ENCODE measurements around the gene SMLR1.

GRCh38 chr6:130826442-130827246 lies 562 bp upstream of the SMLR1 start:
- TF ChIP-seq TAF1 (IDR thresholded peaks at IDR 0.05; ENCODE audit: borderline replicate concordance, low read depth, low read length) (no peak), EP300 (IDR thresholded peaks at IDR 0.05; ENCODE audit: borderline replicate concordance in 1 of 2, control insufficient read depth in 1 of 2, low read depth in 2 of 2, low read length in 2 of 2) (no peak), USF1 (IDR thresholded peaks at IDR 0.05; ENCODE audit: borderline replicate concordance, extremely low read length, insufficient read depth, low read depth, low read length) (no peak), ZNF24 (IDR thresholded peaks at IDR 0.05) (no peak), FOXM1 (IDR thresholded peaks at IDR 0.05; ENCODE audit: low read depth, low read length) (no peak), ZNF274 (IDR thresholded peaks at IDR 0.05; ENCODE audit: insufficient read depth, insufficient read length) (no peak), POLR2A (IDR thresholded peaks at IDR 0.05; ENCODE audit: low read depth, low read length) (no peak), YBX1 (IDR thresholded peaks at IDR 0.05) (no peak), USF2 (IDR thresholded peaks at IDR 0.05; ENCODE audit: borderline replicate concordance, low read depth, low read length) (no peak)
- TF ChIP-seq, protein P1, sequence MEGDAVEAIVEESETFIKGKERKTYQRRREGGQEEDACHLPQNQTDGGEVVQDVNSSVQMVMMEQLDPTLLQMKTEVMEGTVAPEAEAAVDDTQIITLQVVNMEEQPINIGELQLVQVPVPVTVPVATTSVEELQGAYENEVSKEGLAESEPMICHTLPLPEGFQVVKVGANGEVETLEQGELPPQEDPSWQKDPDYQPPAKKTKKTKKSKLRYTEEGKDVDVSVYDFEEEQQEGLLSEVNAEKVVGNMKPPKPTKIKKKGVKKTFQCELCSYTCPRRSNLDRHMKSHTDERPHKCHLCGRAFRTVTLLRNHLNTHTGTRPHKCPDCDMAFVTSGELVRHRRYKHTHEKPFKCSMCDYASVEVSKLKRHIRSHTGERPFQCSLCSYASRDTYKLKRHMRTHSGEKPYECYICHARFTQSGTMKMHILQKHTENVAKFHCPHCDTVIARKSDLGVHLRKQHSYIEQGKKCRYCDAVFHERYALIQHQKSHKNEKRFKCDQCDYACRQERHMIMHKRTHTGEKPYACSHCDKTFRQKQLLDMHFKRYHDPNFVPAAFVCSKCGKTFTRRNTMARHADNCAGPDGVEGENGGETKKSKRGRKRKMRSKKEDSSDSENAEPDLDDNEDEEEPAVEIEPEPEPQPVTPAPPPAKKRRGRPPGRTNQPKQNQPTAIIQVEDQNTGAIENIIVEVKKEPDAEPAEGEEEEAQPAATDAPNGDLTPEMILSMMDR (IDR thresholded peaks at IDR 0.05 in 2 of 3, conservative IDR thresholded peaks at IDR 0.05 in 1 of 3; ENCODE audit: control insufficient read depth in 2 of 3, extremely low read depth in 1 of 3, insufficient read depth in 1 of 3, low read depth in 3 of 3, low read length in 3 of 3), result no peak
- TF ChIP-seq, protein P2, sequence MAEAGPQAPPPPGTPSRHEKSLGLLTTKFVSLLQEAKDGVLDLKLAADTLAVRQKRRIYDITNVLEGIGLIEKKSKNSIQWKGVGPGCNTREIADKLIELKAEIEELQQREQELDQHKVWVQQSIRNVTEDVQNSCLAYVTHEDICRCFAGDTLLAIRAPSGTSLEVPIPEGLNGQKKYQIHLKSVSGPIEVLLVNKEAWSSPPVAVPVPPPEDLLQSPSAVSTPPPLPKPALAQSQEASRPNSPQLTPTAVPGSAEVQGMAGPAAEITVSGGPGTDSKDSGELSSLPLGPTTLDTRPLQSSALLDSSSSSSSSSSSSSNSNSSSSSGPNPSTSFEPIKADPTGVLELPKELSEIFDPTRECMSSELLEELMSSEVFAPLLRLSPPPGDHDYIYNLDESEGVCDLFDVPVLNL (IDR thresholded peaks at IDR 0.05; ENCODE audit: low read depth, low read length), result no peak

Measured in GM12878 (cell line).